B cell (primary cell): ENCODE measurements around the gene NBEAL1.

ENCODE experiments used
- EZH2 ChIP-seq: IDR thresholded peaks from 2 replicates; pipeline ENCODE4 v1.6.1; 2012; ENCODE audit warnings: borderline replicate concordance, low read depth, mild to moderate bottlenecking, moderate library complexity, low read length; ENCODE audit not compliant: insufficient read depth, poor library complexity, severe bottlenecking
- TF ChIP-seq, protein P1 (sequence below): fragments of 200-600 bp; IDR thresholded peaks from one replicate; pipeline ENCODE4 v1.8.0; 2022; ENCODE audit warnings: antibody characterized with exemption, mild to moderate bottlenecking

DNA sequence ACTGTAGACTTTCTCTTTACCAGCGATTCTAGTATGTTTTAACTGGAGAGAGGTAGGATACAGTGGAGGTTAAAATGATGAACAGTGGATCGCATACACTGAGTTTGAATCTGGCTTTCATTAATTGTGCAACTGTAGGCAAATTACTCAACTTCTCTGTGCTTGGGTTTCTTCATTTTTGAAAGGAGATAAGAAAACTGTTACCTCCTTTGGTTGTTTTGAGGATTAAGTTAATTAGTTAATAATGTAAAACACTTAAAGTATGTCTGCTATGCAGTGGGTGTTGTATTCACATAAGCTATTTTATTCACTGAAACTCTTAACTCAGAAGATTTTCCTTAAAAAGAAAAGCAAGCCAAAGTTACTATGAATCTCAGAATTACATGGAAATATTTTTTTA is 112.3 kb downstream of the NBEAL1 start:
- TF ChIP-seq, protein P1, sequence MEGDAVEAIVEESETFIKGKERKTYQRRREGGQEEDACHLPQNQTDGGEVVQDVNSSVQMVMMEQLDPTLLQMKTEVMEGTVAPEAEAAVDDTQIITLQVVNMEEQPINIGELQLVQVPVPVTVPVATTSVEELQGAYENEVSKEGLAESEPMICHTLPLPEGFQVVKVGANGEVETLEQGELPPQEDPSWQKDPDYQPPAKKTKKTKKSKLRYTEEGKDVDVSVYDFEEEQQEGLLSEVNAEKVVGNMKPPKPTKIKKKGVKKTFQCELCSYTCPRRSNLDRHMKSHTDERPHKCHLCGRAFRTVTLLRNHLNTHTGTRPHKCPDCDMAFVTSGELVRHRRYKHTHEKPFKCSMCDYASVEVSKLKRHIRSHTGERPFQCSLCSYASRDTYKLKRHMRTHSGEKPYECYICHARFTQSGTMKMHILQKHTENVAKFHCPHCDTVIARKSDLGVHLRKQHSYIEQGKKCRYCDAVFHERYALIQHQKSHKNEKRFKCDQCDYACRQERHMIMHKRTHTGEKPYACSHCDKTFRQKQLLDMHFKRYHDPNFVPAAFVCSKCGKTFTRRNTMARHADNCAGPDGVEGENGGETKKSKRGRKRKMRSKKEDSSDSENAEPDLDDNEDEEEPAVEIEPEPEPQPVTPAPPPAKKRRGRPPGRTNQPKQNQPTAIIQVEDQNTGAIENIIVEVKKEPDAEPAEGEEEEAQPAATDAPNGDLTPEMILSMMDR: no peak
- TF ChIP-seq EZH2: no peak
